ENCODE measurements around the gene CIC. TPM values are rescaled to one million over a fixed set of nuclear protein-coding genes. Genes with fewer than 3 reads are reported as not detected.
"Not testable (repeated sequence)": the region's sequence is repeated elsewhere in the genome, so short reads cannot be mapped to it uniquely, and the experiment has no call there.

Gene CIC
- total RNA-seq, 6 experiments from 2014 or later: 67.6 to 75.4 (median 73.7) TPM

DNA sequence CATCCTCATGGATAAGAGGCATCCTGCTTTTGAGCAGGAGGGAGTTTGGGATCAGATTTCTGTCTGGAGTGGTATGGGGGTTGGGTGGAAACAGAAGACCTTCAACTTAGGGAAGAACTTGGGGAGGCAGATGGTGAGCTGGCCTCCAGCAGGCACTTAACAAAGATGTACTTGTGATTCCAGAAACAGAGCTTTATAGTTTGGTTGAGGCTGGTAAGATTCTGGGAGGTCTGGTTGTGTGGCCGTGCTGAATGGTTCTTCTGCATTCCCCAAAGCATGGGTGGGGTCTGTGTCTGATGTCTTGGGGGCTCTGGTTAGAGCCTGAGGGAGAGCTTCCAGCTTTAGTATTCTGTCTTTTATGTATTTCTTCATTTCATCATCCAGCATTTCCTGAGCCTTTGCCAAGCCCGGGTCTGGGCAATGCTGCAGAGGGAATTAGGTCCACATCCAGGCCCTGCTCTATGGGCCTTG lies 61.2 kb downstream of the CIC start:
- Mint-ChIP-seq H3K4me1 (ENCODE audit: low read depth) (peaks cover 30% of the 10 kb centered on the region), H3K27me3 (ENCODE audit: insufficient read depth) (no peaks in the 10 kb centered on the region; the same call in 1 of the 2 replicates), H3K4me3 (no peak overlapping the region), H3K27ac (no peak overlapping the region), H3K9me3 (no peaks in the 10 kb centered on the region), H3K36me3 (ENCODE audit: low read depth) (no peaks in the 10 kb centered on the region)
- DNase-seq: no peak
- TF ChIP-seq, protein P1, sequence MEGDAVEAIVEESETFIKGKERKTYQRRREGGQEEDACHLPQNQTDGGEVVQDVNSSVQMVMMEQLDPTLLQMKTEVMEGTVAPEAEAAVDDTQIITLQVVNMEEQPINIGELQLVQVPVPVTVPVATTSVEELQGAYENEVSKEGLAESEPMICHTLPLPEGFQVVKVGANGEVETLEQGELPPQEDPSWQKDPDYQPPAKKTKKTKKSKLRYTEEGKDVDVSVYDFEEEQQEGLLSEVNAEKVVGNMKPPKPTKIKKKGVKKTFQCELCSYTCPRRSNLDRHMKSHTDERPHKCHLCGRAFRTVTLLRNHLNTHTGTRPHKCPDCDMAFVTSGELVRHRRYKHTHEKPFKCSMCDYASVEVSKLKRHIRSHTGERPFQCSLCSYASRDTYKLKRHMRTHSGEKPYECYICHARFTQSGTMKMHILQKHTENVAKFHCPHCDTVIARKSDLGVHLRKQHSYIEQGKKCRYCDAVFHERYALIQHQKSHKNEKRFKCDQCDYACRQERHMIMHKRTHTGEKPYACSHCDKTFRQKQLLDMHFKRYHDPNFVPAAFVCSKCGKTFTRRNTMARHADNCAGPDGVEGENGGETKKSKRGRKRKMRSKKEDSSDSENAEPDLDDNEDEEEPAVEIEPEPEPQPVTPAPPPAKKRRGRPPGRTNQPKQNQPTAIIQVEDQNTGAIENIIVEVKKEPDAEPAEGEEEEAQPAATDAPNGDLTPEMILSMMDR (IDR thresholded peaks at IDR 0.05): no peak

DNA sequence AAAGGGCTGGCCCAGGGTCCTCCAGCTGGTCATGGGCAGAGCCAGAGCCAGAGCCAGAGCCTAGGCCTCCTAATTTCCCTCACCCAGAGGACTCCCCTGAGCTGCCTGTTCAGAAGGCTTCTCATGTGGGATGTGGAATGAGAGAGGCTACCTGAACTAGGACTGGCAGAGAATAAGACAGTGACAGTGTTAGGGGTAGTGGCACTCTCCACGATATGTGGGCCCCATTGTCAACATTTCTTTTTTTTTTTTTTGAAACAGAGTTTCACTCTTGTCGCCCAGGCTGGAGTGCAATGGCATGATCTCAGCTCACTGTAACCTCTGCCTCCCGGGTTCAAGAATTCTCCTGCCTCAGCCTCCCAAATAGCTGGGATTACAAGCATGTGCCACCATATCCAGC lies 62.3 kb downstream of the CIC start:
- not testable (repeated sequence) for DNase-seq; H3K4me3 Mint-ChIP-seq; H3K27ac Mint-ChIP-seq; H3K9me3 Mint-ChIP-seq; H3K36me3 Mint-ChIP-seq (ENCODE audit: low read depth); H3K27me3 Mint-ChIP-seq (ENCODE audit: insufficient read depth)
- peaks cover 28% of the 10 kb centered on the region for H3K4me1 Mint-ChIP-seq (ENCODE audit: low read depth)

DNA sequence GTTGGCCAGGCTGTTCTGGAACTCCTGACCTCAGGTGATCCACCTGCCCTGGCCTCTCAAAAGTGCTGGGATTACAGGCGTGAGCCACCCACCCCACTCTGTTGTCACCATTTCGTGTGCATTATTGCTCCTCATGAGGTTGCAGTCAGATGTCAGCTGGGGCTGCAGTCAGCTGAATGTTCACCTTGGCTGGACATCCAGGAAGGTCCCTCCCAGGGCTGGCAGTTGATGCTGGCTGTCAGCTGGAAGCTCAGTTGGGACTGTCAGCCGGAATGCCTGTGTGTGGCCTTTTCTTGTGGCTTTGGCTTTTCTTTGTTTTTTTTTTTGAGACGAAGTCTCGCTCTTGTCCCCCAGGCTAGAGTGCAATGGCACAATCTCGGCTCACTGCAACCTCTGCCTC lies 63.0 kb downstream of the CIC start:
- Mint-ChIP-seq H3K27ac (no peak overlapping the region), H3K4me1 (ENCODE audit: low read depth) (peaks cover 20% of the 10 kb centered on the region), H3K36me3 (ENCODE audit: low read depth) (no peaks in the 10 kb centered on the region), H3K9me3 (no peaks in the 10 kb centered on the region), H3K4me3 (no peak overlapping the region), H3K27me3 (ENCODE audit: insufficient read depth) (no peaks in the 10 kb centered on the region; the same call in 1 of the 2 replicates)
- DNase-seq: no peak
- TF ChIP-seq, protein P1 (IDR thresholded peaks at IDR 0.05): no peak

DNA sequence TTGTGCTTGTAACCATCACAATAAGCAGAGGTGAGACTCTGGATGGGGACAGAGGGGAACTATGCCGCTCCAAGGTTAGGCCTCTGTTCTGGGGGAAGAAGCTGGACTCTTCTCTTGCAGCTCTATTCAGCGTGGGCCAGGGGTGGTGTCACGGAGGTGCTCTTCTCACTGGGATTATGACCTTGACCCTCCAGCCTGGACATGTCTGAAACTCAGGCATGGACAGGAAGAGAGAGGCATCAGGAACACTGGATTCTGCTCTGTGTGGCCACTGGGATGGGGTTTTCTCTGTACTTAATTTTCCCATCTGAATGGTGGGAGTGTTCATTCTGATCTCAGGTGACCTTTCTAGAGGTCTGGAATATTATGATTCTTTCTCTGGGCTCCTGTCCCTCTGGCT lies 64.0 kb downstream of the CIC start:
- no peaks in the 10 kb centered on the region for H3K9me3 Mint-ChIP-seq

DNA sequence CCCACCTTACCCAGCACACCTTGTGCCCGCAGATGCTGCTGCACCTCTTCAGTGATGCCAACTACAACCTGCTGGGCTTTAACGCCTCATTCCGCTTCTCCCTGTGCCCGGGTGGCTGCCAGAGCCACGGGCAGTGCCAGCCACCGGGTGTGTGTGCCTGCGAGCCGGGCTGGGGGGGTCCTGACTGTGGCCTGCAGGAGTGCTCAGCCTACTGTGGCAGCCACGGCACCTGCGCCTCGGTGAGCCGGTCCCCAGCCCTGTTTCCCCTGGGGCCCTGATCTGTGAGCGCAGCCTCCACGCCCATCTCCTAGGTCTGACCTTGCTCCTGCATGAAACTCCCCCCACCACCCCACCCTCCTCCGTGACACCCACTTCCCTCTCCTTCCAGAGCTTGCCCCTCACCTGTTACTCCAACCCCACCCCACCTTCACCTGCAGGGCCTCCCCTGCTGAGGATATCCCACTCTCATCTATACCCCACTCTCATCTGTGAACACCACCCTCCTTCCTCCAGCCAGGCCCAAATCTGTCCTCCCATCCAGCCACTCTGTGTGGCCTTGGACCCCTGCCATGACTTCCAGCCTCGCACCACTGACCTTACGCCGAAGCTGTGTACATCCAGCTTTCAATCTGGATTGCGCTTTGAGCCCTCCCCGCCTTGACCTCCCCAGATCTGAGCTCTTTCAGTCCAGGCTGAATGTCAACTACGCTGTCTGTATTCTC lies 65.1 kb downstream of the CIC start:
- H3K4me3 Mint-ChIP-seq: no peak overlapping the region
- no peaks in the 10 kb centered on the region; the same call in 1 of the 2 replicates for H3K27me3 Mint-ChIP-seq (ENCODE audit: insufficient read depth)
- DNase-seq: no peak
- TF ChIP-seq, protein P1 (IDR thresholded peaks at IDR 0.05): no peak
- H3K27ac Mint-ChIP-seq: no peak overlapping the region
- H3K4me1 Mint-ChIP-seq (ENCODE audit: low read depth): peaks cover 7% of the 10 kb centered on the region
- no peaks in the 10 kb centered on the region for H3K9me3 Mint-ChIP-seq
- peaks cover 4% of the 10 kb centered on the region; the same call in 1 of the 2 replicates for H3K36me3 Mint-ChIP-seq (ENCODE audit: low read depth)

More for the DNA sequence above, 64.0 kb downstream of the CIC start:
- no peaks in the 10 kb centered on the region; the same call in 1 of the 2 replicates for H3K36me3 Mint-ChIP-seq (ENCODE audit: low read depth)
- TF ChIP-seq, protein P1 (IDR thresholded peaks at IDR 0.05): no peak
- no peaks in the 10 kb centered on the region; the same call in 1 of the 2 replicates for H3K27me3 Mint-ChIP-seq (ENCODE audit: insufficient read depth)
- no peak for DNase-seq
- no peak overlapping the region for H3K4me3 Mint-ChIP-seq
- H3K4me1 Mint-ChIP-seq (ENCODE audit: low read depth): peaks cover 11% of the 10 kb centered on the region; the same call in 1 of the 2 replicates
- no peak overlapping the region for H3K27ac Mint-ChIP-seq

DNA sequence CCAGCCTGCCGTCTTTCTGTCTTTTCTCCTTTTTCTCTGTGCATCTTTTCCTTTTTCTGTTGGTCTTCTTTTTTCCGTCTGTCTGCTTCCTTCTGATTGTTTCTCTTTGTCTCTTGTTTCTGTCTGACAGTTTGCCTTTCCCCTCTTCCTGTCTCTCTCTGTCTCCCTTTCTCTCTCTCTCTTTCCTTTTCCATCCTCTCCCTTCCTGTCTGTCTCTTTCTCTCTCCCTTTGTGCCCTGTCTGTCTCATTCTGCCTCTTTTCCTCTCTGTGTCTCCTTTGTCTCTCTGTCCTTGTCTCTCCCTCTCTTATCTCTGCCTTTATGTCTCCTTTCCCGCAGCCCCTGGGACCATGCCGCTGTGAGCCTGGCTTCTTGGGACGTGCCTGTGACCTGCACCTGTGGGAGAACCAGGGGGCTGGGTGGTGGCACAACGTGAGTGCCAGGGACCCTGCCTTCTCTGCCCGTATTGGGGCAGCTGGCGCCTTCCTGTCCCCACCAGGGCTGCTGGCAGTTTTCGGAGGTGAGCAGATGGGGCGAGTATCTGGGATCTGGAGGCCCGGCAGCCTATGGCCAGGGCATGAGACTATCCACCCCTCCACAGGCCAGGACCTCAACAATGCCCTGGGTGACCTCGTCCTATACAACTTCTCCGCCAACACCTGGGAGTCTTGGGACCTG lies 65.8 kb downstream of the CIC start:
- DNase-seq: no peak
- Mint-ChIP-seq H3K27ac (no peak overlapping the region), H3K4me1 (ENCODE audit: low read depth) (peaks cover 13% of the 10 kb centered on the region), H3K4me3 (no peak overlapping the region), H3K9me3 (no peaks in the 10 kb centered on the region), H3K27me3 (ENCODE audit: insufficient read depth) (no peaks in the 10 kb centered on the region; the same call in 1 of the 2 replicates), H3K36me3 (ENCODE audit: low read depth) (peaks cover 4% of the 10 kb centered on the region; the same call in 1 of the 2 replicates)
- TF ChIP-seq, protein P1 (IDR thresholded peaks at IDR 0.05): no peak
